ENCODE results near the gene SOCS2. TPM values are rescaled to one million over a fixed set of nuclear protein-coding genes. Genes with fewer than 3 reads are reported as not detected.

SOCS2 gene
- total RNA-seq, 2 experiments from 2014 or later: 40.5 to 40.8 TPM

DNA sequence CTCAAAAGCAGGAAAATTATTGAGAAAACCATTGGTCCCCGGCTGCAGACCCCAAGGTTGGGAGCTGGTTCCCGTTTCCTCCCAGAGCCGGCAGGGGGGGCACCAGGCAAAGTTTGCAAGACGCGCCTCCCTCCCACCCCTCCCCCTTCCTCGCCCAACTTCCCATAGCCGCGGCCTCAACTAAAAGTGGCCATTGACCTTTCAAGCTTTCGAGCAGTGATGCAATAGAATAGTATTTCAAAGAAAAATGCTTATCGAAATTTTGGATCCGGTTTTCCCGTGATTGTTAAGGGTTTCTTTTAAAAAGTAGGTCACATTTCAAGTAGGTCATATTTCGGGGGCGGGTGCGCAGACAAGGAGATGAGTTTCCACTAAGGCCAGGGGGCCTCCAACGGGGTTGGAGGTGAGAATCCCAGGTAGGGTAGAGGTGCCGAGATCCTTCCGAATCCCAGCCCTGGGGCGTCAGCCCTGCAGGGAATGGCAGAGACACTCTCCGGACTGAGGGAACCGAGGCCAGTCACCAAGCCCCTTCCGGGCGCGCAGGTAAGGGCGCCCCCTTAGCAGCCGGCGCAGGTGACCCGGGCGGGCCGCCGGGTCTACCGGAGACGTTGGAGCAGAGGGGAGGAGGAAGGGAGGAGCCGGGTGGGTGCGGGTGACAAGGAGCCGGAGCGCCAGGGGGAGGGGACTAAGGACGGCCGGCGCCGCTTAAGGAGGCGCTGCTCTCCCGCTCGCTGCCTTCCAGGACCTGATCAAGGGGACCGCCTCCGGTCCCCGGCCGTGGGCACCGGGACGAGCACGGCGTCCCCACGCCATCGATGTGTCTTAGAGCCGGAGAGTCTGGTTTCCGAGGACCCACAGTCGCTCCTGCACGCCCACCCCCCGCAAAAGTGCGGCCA lies 2.6 kb upstream of the SOCS2 start:
- H3K36me3 Mint-ChIP-seq (ENCODE audit: low read depth): peaks cover 25% of the 10 kb centered on the region
- peak overlapping the region; percentile 81 for H3K4me3 Mint-ChIP-seq
- peaks cover 11% of the 10 kb centered on the region for H3K27me3 Mint-ChIP-seq
- peak; percentile 86 for DNase-seq
- H3K9me3 Mint-ChIP-seq: no peaks in the 10 kb centered on the region
- ChIA-PET CTCF (interaction anchor here (0.6 to 9.7 kb wide), 22 partner anchors 12 to 531 kb away, joined by 3 to 143 read pairs (median 4); partner anchors contain the start of gene CRADD), POLR2A (interaction anchor here (0.6 to 4.1 kb wide), 8 partner anchors 11 to 539 kb away, joined by 3 to 18 read pairs (median 4); no protein-coding TSS in a partner anchor)
- H3K4me1 Mint-ChIP-seq (ENCODE audit: low read depth): peaks cover 26% of the 10 kb centered on the region
- peak; percentile 56 for ATAC-seq
- intact Hi-C loops (cut with micrococcal nuclease): loop anchor here (1.0 to 10.0 kb wide), 5 partner anchors 68 to 532 kb away; partner anchors contain the start of gene CRADD
- TF ChIP-seq, protein P1, sequence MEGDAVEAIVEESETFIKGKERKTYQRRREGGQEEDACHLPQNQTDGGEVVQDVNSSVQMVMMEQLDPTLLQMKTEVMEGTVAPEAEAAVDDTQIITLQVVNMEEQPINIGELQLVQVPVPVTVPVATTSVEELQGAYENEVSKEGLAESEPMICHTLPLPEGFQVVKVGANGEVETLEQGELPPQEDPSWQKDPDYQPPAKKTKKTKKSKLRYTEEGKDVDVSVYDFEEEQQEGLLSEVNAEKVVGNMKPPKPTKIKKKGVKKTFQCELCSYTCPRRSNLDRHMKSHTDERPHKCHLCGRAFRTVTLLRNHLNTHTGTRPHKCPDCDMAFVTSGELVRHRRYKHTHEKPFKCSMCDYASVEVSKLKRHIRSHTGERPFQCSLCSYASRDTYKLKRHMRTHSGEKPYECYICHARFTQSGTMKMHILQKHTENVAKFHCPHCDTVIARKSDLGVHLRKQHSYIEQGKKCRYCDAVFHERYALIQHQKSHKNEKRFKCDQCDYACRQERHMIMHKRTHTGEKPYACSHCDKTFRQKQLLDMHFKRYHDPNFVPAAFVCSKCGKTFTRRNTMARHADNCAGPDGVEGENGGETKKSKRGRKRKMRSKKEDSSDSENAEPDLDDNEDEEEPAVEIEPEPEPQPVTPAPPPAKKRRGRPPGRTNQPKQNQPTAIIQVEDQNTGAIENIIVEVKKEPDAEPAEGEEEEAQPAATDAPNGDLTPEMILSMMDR (IDR thresholded peaks at IDR 0.05): peak; percentile 79
- H3K27ac Mint-ChIP-seq: peak overlapping the region; percentile 88

DNA sequence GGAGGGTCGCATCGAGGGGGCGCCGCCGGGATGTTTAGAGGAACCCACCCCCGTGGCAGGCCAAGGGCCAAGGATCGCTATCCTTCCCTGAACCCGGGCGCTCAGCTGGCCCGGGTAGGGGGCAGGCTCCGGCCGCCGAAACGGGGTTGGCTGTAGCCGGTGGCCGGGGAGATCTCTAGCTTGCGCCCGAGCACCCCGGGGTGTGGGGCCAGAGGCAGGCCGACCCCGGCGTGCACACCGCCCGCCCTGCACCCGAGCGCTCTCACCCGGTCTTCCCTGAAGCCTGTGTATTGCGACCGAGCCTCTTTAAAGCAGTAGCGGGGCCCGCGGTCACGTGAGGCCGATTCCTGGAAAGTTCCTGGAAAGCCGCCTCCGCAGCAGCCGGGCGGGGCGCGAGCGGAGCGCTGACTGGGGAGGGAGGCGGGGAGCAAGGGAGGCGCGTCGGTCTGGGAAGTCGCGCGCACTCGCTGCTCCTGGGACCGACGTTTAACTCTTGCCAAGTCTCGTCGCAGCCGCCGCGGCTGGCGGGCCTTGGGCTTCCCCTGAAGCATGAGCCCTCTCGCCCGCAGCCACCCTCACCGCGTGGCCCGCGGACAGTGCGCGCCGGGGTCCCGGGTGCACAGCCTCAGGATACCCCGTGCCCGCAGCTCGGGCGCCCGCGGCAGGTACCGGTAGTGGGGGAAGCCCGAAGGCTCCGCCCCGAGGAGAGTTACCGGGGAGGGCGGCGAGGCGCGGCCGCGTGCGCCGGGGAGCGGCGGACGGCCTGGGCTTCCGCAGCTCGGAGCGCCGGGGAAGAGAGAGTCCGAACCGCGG lies 1.7 kb upstream of the SOCS2 start:
- CTCF ChIA-PET: interaction anchor here (1.0 to 9.7 kb wide), 3 partner anchors 68 to 530 kb away, joined by 3 to 143 read pairs (median 3); no protein-coding TSS in a partner anchor
- peak overlapping the region; percentile 88 for H3K27ac Mint-ChIP-seq
- H3K27me3 Mint-ChIP-seq: peaks cover 11% of the 10 kb centered on the region
- no peaks in the 10 kb centered on the region for H3K9me3 Mint-ChIP-seq
- POLR2A ChIA-PET: interaction anchor here (0.6 to 4.1 kb wide), 6 partner anchors 14 to 531 kb away, joined by 3 to 18 read pairs (median 3); no protein-coding TSS in a partner anchor
- H3K36me3 Mint-ChIP-seq (ENCODE audit: low read depth): peaks cover 32% of the 10 kb centered on the region
- TF ChIP-seq, protein P1 (IDR thresholded peaks at IDR 0.05): no peak
- H3K4me3 Mint-ChIP-seq: peak overlapping the region; percentile 81
- intact Hi-C loops (cut with micrococcal nuclease): loop anchor here (2.0 to 5.0 kb wide), 3 partner anchors 68 to 172 kb away; partner anchors contain the start of gene CRADD
- ATAC-seq (peak; percentile 72), DNase-seq (peak; percentile 96)
- H3K4me1 Mint-ChIP-seq (ENCODE audit: low read depth): peaks cover 27% of the 10 kb centered on the region

DNA sequence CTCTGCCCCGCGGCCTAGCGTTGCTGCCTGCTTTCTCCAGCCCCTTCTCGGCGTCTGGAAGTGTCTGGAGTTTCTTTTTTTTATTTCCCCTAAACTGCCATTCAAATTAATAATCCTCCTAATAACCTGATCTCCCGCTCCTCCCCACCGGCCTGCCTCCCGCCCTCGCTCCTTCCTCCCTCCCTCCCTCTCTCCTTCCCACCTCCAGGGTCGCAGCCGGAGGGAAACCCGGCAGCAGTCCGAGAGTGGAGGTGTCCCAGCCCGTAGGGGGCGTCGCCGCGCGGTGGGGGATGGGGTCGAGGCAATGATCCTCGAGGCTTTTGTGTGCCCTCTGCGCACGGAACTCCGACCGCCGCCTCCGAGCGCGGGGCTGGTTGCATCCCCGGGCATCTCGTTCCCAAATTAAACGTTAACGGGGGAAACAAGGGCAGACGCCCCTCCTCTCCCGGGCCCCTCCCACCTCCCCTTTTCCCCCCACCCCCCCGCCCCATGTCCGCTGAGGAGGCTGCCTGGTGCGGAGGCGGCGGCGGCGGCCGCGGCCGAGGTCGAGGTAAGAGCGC lies 1.0 kb upstream of the SOCS2 start:
- peaks cover 35% of the 10 kb centered on the region for H3K36me3 Mint-ChIP-seq (ENCODE audit: low read depth)
- peak overlapping the region; percentile 84 for H3K27ac Mint-ChIP-seq
- H3K9me3 Mint-ChIP-seq: no peaks in the 10 kb centered on the region
- peaks cover 27% of the 10 kb centered on the region for H3K4me1 Mint-ChIP-seq (ENCODE audit: low read depth)
- DNase-seq: peak; percentile 84
- ATAC-seq: peak; percentile 21
- TF ChIP-seq, protein P1 (IDR thresholded peaks at IDR 0.05): peak; percentile 19
- CTCF ChIA-PET: interaction anchor here (1.0 to 9.7 kb wide), 4 partner anchors 69 to 530 kb away, joined by 3 to 143 read pairs (median 3); no protein-coding TSS in a partner anchor
- POLR2A ChIA-PET: interaction anchor here (0.8 to 4.1 kb wide), 6 partner anchors 10 to 531 kb away, joined by 3 to 18 read pairs (median 4); no protein-coding TSS in a partner anchor
- H3K27me3 Mint-ChIP-seq: peaks cover 11% of the 10 kb centered on the region
- intact Hi-C loops (cut with micrococcal nuclease): loop anchor here (2.0 to 5.0 kb wide), 3 partner anchors 69 to 171 kb away; partner anchors contain the start of gene CRADD
- H3K4me3 Mint-ChIP-seq: peak overlapping the region; percentile 81

DNA sequence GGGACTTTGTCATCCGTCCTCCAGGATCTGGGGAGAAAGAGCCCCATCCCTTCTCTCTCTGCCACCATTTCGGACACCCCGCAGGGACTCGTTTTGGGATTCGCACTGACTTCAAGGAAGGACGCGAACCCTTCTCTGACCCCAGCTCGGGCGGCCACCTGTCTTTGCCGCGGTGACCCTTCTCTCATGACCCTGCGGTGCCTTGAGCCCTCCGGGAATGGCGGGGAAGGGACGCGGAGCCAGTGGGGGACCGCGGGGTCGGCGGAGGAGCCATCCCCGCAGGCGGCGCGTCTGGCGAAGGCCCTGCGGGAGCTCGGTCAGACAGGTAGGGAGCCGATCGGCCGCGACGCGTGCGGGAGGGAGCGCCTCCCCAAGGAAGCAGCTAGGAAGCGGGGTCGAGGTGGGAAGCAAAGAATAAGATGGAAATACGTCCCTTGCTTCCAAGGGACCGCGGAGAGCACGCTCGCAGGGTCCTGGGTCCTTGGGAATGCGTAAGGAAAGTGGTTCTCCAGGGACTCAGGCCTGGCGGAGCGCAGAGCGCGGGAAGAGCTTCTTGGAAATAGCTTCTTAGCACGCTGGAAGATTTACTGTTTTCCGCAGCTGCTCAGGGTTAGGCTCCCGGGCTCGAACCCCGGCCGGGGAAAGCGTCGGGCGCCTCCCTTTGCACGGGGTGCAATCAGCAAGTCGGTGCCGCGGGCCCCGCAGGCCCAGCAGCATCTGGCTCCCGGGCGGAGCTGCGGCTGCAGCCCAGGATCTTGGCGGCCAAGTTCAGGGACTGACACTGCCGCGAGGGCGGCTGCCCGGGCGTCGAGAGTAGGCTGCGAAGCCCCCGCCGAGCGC lies 457 bp downstream of the SOCS2 start:
- Mint-ChIP-seq H3K27ac (peak overlapping the region; percentile 90), H3K4me1 (ENCODE audit: low read depth) (peaks cover 34% of the 10 kb centered on the region), H3K36me3 (ENCODE audit: low read depth) (peaks cover 43% of the 10 kb centered on the region), H3K9me3 (no peaks in the 10 kb centered on the region), H3K4me3 (peak overlapping the region; percentile 87), H3K27me3 (peaks cover 11% of the 10 kb centered on the region)
- POLR2A ChIA-PET: interaction anchor here (1.1 to 4.1 kb wide), 5 partner anchors 82 to 529 kb away, joined by 3 to 18 read pairs (median 5); partner anchors contain the start of gene CRADD
- ATAC-seq (no peak), DNase-seq (peak; percentile 7)
- TF ChIP-seq, protein P1 (IDR thresholded peaks at IDR 0.05): no peak
- CTCF ChIA-PET: interaction anchor here (1.0 to 9.7 kb wide), 8 partner anchors 11 to 535 kb away, joined by 3 to 143 read pairs (median 3); partner anchors contain the start of gene CRADD
- intact Hi-C loops (cut with micrococcal nuclease): loop anchor here (5.0 kb wide), 1 partner anchor 71 kb away; no protein-coding TSS in a partner anchor
